ENCODE measurements around the gene PEX14. TPM values are rescaled to one million over a fixed set of nuclear protein-coding genes. Genes with fewer than 3 reads are reported as not detected.

PEX14 gene
- total RNA-seq, 1 donor from 2014 or later = 25.6 TPM

DNA sequence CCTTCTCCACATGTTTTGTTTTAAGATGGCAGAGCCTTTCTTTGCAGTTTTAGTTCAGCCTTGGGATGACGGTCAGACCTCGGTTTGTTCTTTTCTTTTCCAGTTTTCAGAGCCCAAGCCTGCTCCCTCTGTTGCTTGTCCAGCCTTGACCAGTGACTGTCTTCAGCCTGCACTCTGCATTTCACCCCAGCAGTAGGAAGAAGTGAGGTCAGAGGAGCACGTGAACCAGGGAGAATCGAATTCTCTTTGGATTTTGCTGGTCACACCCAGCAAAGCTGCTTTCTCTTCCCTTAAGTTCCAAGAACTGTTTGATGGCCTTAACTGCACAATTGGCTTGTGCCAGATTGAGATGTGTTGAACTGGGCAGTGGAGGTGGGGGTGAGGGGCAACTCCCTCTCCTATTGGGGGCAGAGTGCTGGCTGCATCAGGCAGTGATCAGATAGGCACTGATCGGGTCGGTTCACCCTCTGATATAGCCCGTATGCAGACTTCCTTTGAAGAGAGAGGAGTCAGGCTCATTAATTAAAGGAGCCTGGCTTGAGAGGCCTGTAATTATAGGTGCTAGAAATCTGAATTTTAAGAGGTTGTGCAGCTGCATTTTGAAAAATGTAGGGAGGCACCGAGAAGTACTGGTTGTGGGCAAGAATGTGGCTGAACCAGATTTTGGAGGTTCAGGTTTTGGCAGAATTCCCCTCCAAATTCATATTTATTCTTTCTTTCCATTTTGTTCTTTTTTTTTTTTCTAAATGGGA, 42.4 kb downstream of the PEX14 start:
- DNase-seq (ENCODE audit: low spot score) = no peak

DNA sequence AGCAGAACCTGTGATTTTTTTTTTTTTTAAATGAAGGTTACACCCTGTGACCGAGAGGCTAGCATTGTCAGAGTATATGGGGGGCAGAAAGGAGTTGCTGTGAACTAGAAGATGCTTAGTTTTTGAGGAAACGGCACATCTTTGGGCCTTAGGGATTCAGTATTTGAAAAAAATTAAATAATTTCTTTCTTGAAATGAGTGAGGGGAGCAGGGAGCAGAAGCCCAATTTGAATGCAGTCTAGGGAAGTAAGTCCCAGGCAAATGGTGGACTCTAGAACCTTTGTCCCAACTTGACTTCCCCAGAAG, 42.9 kb downstream of the PEX14 start:
- no peak for DNase-seq (ENCODE audit: low spot score)

DNA sequence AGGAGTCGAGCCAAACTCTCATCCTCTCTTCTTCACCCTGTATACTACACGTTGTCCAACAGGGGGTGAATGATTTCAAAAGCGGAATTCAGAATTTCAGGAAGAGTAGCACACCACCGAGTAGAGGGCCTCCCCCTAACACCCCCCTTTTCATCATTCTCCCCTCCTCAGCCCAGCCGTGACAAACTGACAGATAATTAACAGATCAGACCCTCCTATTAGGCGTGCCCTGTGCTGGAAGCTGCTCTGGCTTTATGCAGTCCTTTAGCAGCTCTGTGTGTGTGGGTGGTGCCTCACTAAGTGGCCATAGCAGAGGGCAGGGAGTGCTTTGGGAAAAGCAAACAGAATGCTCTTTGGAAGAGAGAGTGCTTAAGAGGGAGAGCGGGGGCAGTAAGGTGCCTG, 44.3 kb downstream of the PEX14 start:
- no peak for DNase-seq (ENCODE audit: low spot score)

DNA sequence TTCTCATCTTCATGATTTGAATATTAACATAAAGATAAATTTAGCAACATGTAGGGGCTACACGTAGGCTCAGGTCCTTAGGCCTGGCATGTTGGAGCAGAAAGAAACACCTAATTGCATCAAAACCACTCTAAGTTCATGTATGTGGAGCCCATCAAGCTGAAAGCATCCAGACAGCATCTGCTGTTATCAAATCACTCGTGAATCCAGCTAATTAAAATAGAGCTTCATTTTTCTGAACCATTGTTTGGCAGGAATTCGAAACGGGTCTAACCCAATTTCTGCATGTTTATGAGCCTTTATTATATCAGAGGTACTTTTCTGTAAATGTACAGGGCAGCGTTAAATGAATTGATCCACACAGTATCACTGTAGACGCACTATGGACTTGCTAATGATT, 45.7 kb downstream of the PEX14 start:
- DNase-seq (ENCODE audit: low spot score) = no peak

DNA sequence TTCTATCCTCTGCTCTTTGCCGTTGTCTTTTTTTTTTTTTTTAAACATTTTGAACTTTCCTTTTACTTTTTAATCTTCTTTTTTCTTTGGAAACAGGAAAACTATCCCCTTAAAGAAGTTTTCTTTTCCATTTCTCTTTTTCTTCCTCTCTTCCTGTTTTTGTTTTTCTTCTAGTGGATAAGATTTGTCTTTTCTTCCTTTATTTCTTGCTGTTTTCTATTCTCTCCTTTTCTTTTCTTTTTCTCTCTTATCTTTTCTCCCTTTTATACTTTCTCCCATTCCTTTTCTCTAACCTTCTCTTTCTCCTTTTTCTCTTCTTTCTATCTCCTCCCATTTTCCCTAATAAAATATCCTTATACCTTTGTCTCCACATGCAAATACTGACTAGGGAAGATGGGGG, 46.2 kb downstream of the PEX14 start:
- no peak for DNase-seq (ENCODE audit: low spot score)

DNA sequence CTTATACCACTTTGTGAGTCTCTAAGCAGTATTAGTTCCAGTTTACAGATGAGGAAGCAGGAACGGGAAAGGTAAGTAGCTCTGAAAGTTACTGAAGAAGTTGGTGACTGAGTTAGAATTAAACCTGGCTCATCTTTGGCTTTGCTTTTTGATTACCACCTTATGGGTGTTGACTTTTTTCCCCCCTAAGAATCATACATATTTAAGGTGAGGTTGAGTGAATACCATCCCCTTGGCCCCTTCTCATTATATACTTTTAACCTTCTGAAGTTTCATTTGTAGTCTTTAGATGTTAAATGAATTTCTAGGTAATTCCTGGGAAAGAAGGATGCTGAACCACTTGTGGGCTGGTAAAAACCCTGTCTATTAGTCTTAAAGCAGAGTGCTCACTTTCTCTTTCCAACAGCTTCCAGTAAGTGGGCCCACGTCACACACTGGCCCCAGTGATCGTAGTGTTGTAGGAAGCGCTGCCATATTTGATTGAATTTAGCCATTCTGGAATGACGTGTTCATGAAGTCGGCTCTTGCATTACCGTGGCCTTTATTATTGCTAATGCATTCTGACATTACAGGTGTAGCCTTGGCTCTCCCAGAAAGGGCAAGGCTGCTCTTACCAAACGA, 46.9 kb downstream of the PEX14 start:
- no peak for DNase-seq (ENCODE audit: low spot score)

DNA sequence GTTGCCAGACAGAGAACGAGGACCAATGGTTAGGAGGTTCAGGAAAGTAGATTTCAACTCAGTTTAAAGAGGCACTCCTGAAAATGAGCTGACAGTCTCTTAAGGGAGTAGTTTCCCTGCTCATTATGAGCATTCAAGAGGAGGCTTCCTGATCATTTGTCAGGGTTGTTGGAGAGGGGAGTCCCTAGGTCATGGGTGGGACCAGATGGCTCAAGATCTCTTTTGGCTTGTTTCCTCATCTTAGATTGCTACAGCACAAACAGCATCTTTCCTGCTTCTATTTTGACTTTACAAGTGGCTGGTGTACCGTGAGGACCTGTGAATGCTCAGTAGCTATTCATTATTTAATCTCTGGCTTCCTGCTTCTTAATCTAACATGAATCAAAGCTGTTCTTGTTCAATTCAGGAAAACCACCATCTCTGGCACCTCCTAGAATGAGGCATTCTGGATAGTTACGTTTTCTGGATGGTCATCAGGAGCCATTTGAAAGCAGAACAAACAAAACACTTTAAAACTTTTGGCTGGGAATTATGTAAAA, 47.6 kb downstream of the PEX14 start:
- DNase-seq (ENCODE audit: low spot score) = no peak

DNA sequence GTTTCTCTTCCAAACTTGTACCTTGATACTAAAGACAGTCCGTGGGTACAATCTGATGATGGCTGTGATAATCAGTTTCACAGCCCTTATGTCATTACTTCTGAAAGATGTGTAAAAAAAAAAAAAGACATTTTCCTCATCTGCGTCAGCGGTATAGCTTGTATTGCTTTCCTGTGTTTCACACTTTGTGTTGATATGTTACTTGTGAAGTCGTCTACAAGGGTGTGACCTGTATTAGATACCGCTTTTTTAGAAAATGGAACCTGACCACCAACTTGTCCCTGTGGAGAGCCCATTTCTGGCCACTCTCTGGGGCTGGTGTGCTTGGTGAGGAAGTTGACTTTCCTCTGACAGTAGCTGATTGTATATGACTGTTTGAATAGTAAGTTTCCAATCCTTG, 50.5 kb downstream of the PEX14 start:
- DNase-seq (ENCODE audit: low spot score) = no peak

DNA sequence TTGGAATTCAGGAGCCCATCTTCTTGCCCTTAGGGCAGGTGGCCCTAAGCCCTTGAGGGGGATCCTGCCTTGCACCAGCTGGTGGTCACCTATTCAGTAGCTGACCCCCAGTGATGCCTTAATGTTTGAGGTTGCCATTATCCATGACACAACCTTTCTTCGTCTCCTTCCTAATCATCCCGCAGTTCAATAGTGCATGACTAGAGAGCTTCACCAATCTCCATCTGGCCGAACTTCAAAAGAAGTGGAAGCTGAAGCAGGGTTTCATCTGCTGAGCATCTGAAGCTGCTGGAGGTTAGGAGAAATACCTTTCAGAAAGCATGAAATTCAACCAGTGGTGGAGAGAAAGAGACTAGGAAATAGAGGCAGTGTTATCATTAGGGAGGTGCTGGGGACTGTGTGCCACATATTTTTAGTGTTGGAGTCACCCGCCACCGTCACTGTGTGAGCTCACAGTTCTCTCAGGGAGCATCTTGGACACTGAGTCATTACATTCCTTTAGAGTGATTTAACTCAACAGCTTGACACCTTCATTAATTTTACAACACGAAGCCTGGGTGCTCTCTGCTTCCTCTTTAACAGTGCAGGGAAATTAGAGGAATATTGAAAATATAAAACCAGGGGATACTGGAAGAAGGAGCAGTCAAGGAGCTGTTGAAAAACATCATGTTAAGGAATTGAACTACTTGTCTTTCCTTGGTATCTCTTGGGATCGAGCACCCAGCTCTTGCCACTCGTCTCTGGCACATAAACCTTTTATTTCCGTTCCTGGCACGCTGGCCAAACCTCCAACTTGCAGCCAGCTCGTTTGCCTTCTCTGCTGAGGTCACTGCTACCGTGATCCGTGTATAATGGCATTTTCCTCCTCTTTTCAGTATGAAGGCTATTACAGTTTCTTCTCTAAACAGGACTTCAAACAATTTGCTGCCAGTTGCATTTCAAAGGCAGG, 53.6 kb downstream of the PEX14 start:
- peak; percentile 66 for DNase-seq (ENCODE audit: low spot score)

DNA sequence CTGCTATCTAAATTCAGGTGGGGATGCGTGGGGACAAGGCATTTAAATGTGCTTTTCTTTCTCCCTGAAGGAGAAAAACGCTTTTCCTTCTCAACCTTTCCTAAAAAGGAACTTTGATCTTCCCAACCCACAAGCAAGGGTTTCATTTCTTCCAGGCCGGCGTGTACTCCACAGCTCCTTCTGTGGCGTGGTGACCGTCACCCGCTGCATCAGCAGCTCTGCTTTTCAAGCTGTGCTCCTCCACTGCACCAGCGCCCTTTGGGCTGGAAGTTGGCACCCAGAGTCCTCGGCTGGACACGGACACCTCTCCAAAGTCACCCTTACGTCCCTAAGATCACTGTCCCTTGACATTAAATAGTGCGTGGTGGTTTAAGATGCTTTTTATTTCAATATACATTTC, 54.3 kb downstream of the PEX14 start:
- DNase-seq (ENCODE audit: low spot score) = no peak

DNA sequence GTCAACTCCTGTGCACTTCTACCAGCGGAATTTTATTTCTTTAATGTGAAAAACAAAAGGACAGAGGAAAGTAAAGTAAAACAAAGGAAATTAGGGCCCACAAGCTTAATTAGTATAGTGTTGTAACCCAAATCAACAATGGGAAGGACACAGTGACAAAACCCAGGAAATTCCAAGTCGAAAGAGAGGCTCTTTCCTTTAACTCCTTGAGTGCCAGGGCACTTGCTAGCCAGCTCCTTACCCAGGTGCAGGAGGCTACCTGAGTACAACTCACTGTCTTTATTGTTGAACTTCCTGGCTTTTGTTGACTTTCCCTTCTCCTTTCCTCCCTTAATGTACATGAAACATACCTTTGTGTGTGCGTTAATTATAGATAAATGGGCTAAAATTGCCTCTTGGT, 55.0 kb downstream of the PEX14 start:
- DNase-seq (ENCODE audit: low spot score) = no peak

DNA sequence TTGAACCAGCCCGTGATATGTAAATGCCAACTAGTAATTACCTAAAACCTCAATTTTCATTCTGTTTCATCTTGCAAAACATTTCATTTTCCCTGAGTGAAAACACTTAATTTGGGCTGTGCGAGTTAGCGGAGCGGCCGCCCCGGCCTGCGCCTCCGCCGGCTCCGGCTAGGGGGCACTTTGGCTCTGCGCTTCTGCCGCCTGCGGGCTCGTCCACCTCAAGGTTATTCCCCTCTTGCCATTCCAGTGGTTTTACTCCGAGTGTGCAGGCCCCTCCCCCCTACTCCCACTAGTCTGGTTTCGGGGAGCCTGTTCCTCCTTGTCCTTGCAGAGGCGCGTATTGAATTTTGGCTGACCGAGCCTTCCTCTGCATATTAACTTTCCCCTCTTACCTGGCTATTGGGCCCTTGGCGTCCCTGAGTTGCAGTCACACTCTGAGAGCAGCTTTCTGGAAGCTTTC, 55.6 kb downstream of the PEX14 start:
- peak; percentile 43 for DNase-seq (ENCODE audit: low spot score)

DNA sequence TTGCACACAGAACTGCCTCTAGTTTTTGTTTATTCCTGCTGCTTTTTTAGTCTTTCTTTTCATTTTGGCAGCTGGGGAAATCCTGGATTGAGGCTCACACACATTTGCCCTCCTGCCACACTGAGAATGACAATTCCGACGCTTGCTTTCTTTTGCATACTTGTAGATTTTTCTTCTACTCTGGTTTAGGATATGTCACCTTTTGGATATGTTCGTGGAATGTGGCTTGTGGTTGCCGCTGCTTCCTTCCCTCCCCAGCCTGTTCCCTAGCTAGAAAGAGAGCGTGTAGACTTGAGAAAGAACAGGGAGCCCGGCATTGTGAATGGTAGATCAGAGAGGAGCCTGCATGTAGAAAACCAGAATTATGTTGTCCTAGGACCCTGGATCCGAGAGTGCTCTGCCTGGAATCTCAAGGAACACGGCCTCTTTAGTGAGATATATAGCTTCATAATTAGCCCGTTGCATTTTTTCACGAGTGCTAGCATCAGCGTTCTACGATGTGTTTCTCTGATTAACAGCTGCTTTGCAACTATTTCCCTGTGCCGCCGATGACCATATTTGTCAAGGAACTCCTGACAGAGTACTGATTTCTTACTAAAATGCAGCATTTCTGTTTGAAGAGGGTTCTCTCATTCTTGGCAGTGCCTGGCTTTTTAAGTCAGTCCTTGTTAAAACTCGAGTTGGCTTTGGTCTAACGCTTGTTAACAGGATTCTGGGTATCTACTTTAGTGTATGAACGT, 56.2 kb downstream of the PEX14 start:
- no peak for DNase-seq (ENCODE audit: low spot score)

DNA sequence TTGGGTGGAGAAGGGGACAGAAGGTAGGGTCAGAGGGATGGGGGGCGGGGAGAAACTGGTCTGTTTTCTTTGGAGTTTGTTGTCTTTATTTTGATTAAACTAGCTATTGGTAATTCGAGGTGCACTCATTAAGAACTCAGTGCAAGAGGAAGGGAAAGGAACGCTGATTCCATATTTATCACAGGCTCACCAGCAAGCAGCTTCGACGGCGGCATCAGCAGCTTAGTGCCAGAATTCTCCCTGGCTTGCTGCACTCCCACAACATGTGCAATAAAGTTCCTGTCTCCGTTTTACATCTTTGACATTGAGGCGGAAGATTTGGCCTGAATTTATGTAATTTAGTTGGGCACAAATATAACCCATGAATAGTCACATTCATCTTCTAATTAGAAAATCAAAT, 57.6 kb downstream of the PEX14 start:
- no peak for DNase-seq (ENCODE audit: low spot score)

DNA sequence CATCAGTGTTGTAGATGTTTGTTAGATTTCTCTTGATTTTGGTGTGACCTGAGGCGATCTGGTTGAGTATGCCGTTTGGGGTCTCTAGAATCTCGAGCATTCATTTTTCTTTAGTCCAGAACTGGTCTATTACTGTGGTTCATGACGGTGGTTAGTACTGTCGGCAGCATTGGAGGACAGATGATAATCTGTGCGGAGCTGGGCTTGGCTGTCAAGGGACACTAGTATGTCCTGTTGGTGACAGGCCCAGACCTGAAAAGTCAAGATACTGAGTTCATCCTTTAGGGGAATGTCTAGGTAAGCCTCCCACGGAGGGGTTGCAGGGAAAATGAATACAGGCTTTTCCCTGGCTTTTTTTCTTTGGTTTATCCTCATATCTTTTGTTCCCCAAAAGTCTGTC, 59.8 kb downstream of the PEX14 start:
- DNase-seq (ENCODE audit: low spot score) = no peak

DNA sequence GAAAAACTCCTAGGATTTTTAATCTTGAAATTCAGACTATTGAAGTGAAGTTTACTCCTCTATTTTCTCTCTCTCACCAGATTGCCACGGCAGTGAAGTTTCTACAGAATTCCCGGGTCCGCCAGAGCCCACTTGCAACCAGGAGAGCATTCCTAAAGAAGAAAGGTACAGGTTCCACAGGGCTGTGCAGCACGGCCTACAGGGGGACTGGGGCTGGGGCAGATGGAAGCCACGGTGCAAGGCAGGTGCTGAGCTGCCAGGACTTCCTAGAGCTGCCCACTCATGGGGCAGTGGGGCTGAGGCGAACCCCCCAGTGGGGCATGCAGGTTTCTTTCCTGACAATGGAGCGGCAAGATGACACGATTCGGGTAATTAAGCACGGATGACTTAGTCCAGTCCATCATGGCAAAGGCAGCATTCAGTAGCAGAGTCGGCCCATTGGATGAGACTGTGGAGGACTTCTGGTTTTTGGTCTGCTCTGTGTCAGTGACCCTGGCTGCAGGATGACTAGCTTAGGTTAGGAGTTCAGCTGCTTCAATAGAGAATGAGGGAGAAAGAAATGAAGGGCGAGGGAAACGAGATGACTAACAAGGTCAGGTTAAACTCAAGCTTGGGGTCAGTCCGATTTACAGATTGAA, 61.5 kb downstream of the PEX14 start:
- no peak for DNase-seq (ENCODE audit: low spot score)

DNA sequence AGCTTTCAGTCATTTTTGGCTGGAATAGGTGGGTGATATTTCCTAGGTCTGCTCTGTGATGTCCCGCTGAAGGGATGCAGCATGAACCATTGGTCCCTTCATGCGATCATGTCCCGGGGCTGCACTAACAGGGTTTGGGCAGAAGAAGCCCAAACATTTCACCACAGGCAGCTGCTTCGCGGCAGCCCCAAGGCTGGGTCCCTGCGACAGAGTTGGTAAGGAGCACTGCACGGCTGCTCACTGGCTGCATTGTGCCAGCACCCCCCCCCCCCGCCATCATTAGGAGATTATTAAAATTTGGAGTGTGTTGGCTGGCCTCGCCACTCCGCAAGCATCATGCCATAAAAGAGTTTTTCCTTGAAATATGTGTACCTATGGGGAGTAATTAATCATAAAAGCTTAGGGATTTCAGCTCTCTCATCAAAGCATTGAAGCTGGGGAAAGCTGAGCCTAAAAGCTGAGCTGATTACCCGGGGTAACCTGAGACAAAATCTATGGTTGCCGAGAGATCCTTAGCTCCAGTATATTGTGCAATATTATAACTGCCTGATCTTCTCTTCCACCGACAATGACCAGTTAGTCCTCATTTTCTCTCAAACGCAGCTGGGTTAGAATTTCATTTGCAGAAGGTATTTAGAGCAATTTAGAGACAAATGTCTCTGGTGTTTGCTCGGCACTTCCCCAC, 62.5 kb downstream of the PEX14 start:
- no peak for DNase-seq (ENCODE audit: low spot score)

DNA sequence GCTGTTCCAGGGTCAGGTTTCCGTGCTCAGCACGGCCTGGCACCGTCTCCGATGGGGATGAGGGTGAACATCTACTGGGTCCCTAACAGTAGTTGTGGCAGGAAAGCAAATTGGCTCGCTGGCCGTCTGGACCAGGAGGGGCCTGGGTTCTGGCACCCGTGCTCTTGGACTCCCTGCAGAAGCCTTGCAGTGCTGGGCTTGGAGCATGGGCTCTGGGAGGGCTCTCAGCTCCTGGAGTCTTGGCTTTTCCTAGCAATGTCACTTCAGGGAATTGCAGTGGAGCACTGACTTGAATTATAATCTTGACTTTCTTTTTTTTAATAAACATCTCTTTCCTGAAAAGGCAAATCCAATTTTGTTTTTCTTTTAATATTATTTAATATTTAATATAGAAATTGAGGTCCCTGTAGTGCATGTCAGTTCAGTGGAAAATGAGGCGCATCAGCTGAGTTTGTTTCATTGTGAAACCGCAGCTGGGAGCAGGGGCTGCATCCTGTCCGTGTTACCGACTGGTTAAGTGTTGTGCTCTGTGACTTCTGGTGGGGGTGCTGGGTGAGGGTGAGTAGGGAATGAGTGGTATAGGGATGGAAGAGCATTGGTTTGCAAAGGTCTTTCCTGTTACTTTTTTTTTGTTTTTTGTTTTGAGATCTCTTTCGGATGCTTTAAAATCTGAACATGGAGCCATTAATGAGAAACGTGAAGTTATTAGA, 64.1 kb downstream of the PEX14 start:
- no peak for DNase-seq (ENCODE audit: low spot score)

DNA sequence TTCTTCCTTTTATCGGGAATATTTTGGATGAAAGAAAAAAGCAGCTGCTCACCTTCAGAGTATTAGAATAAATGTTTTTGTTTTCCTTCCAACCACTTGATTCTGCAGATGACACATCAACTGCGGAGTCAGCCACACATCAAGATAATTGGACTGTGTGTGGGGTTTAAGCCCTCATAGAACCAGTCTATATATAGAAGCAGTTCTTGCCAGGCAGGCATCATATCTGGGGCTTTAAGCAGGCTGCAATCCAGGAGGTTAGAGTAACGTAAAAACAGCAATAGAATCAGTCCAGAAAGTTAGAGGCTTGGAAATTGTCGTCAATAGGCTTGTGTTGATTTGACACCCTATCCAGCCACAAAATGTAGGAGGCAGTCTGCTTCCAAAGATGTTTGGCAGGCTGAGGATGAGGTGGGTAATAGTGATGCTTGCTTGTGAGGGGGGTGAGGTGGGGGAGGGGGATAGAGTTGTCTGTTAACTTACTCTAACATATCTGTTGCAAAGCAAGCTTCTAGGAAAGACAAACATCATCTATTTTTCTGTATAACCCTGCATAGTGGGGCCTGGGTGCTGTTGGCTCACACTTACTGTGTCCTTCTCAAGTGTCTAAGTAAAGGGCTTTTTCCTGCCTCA, 64.8 kb downstream of the PEX14 start:
- DNase-seq (ENCODE audit: low spot score) = no peak
